Loucy (cell line): ENCODE measurements around the gene ANXA6.

Experiments
- H2AFZ ChIP-seq: fragments of 200-600 bp; sonication (generic); 2 replicates; pipeline ENCODE4 v1.6.0; 2016; ENCODE audit warnings: antibody characterized with exemption, mild to moderate bottlenecking, low read length, moderate library complexity
- H3F3A ChIP-seq: fragments of 200-600 bp; 2 replicates; pipeline ENCODE4 v1.6.0; 2016; ENCODE audit warnings: antibody characterized with exemption, low read depth, mild to moderate bottlenecking
- H3K27me3 ChIP-seq: fragments of 200-600 bp; sonication (generic); 2 replicates; pipeline ENCODE4 v1.6.1; 2014; ENCODE audit warnings: low read length, mild to moderate bottlenecking; ENCODE audit not compliant: insufficient read depth, poor library complexity, severe bottlenecking
- H3K36me3 ChIP-seq: fragments of 200-600 bp; sonication (generic); 2 replicates; pipeline ENCODE4 v1.6.1; 2016; ENCODE audit warnings: low read length; ENCODE audit not compliant: insufficient read depth
- H3K4me1 ChIP-seq: fragments of 200-600 bp; sonication (generic); 2 replicates; pipeline ENCODE4 v1.5.1; 2014; ENCODE audit warnings: low read length, mild to moderate bottlenecking; ENCODE audit not compliant: insufficient read depth, poor library complexity, severe bottlenecking
- H3K4me2 ChIP-seq: fragments of 200-600 bp; sonication (generic); 2 replicates; pipeline ENCODE4 v1.6.0; 2014; ENCODE audit warnings: antibody characterized with exemption, low read length, low read depth, mild to moderate bottlenecking; ENCODE audit not compliant: poor library complexity, severe bottlenecking
- H3K4me3 ChIP-seq: fragments of 200-600 bp; sonication (generic); 2 replicates; pipeline ENCODE4 v1.5.1; 2014; ENCODE audit warnings: low read length, mild to moderate bottlenecking, mixed read lengths; ENCODE audit not compliant: poor library complexity, severe bottlenecking
- H3K79me2 ChIP-seq: fragments of 200-600 bp; sonication (generic); 2 replicates; pipeline ENCODE4 v1.6.1; 2014; ENCODE audit warnings: low read length; ENCODE audit not compliant: insufficient read depth
- H3K9ac ChIP-seq: fragments of 200-600 bp; sonication (generic); 2 replicates; pipeline ENCODE4 v1.6.0; 2014; ENCODE audit warnings: mild to moderate bottlenecking, low read depth, low read length, moderate library complexity; ENCODE audit not compliant: poor library complexity, severe bottlenecking
- H3K9me2 ChIP-seq: fragments of 200-600 bp; sonication (generic); replicated peaks from 2 replicates; pipeline ENCODE4 v1.6.1; 2016; ENCODE audit warnings: low read depth, low read length, mixed read lengths
- H3K9me3 ChIP-seq: fragments of 200-600 bp; sonication (generic); 2 replicates; pipeline ENCODE4 v1.6.1; 2014; ENCODE audit warnings: mild to moderate bottlenecking, antibody characterized with exemption, low read length, low read depth; ENCODE audit not compliant: insufficient read depth
- H4K20me1 ChIP-seq: fragments of 200-600 bp; sonication (generic); 2 replicates; pipeline ENCODE4 v1.6.0; 2014; ENCODE audit warnings: antibody characterized with exemption, low read length, mild to moderate bottlenecking; ENCODE audit not compliant: insufficient read depth, poor library complexity, severe bottlenecking
- EZH2phosphoT487 ChIP-seq: fragments of 200-600 bp; IDR thresholded peaks from 2 replicates; pipeline ENCODE4 v1.6.1; 2018; ENCODE audit warnings: antibody characterized with exemption, mild to moderate bottlenecking, moderate library complexity, borderline replicate concordance
- TF ChIP-seq, protein P1 (sequence below): fragments of 200-600 bp; sonication (generic); conservative IDR thresholded peaks from 2 replicates; pipeline ENCODE4 v1.5.1; 2014; ENCODE audit warnings: mild to moderate bottlenecking, antibody characterized with exemption, low read length

ANXA6 gene

DNA sequence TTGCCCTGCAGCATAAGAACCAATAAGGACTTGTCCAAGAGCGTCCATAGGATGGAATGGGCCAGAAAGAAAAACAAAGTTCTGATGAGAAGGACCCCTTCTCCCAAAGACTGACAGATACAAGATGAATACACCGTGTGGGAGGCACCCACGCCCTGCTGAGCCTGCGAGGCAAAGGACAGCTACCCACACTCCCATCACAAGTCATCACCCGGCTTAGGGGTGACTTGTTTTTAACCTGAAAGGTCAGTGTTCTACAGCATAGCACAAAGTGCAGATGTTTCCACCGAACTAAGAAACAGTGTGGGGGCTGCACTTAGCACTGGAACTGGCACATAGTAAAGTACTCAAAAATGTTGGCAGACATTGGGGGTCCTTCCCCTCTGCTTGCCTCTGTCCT lies 90.7 kb downstream of the ANXA6 start:
- peaks cover 42% of the 10 kb centered on the region for H4K20me1 ChIP-seq
- TF ChIP-seq, protein P1, sequence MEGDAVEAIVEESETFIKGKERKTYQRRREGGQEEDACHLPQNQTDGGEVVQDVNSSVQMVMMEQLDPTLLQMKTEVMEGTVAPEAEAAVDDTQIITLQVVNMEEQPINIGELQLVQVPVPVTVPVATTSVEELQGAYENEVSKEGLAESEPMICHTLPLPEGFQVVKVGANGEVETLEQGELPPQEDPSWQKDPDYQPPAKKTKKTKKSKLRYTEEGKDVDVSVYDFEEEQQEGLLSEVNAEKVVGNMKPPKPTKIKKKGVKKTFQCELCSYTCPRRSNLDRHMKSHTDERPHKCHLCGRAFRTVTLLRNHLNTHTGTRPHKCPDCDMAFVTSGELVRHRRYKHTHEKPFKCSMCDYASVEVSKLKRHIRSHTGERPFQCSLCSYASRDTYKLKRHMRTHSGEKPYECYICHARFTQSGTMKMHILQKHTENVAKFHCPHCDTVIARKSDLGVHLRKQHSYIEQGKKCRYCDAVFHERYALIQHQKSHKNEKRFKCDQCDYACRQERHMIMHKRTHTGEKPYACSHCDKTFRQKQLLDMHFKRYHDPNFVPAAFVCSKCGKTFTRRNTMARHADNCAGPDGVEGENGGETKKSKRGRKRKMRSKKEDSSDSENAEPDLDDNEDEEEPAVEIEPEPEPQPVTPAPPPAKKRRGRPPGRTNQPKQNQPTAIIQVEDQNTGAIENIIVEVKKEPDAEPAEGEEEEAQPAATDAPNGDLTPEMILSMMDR, result no peak
- no peak for TF ChIP-seq EZH2phosphoT487
- H3K4me3 ChIP-seq, result no peak overlapping the region
- H3F3A ChIP-seq, result no peaks in the 10 kb centered on the region
- H3K9me3 ChIP-seq, result no peaks in the 10 kb centered on the region
- no peak overlapping the region for H2AFZ ChIP-seq
- H3K4me2 ChIP-seq, result no peak overlapping the region
- H3K9ac ChIP-seq, result no peak overlapping the region
- peaks cover 96% of the 10 kb centered on the region for H3K79me2 ChIP-seq
- H3K9me2 ChIP-seq, result no peaks in the 10 kb centered on the region
- H3K27me3 ChIP-seq, result no peaks in the 10 kb centered on the region
- peaks cover 46% of the 10 kb centered on the region; the same call in 1 of the 2 replicates for H3K36me3 ChIP-seq
- peaks cover 9% of the 10 kb centered on the region for H3K4me1 ChIP-seq

DNA sequence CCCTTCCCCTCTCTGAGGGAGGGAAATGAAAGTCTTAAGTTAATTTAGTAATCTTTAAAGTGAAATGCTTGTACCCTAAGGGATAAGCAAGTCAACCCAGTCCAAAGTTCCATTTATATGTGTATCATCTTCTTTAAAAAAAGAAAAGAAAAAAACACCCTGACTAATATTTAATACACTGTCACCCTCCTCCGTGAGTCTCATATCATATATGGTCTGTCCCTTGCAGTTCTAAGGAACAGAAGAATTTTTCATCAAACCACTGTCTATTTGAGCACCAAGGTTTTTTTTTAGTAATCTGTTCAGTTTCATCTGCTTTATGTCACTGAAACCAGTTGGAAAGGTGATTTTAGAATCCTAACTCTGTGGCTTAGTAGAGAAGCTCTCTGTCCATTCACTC lies 92.0 kb downstream of the ANXA6 start:
- no peak for TF ChIP-seq EZH2phosphoT487
- TF ChIP-seq, protein P1, result no peak
- Histone ChIP-seq H3K79me2 (peaks cover 83% of the 10 kb centered on the region), H3K9ac (no peak overlapping the region), H2AFZ (no peak overlapping the region), H3K4me1 (peaks cover 9% of the 10 kb centered on the region), H3K4me3 (no peak overlapping the region), H3K4me2 (no peak overlapping the region), H3F3A (no peaks in the 10 kb centered on the region), H3K9me2 (no peaks in the 10 kb centered on the region), H3K27me3 (no peaks in the 10 kb centered on the region), H3K9me3 (no peaks in the 10 kb centered on the region), H4K20me1 (peaks cover 42% of the 10 kb centered on the region), H3K36me3 (peaks cover 59% of the 10 kb centered on the region; the same call in 1 of the 2 replicates)

DNA sequence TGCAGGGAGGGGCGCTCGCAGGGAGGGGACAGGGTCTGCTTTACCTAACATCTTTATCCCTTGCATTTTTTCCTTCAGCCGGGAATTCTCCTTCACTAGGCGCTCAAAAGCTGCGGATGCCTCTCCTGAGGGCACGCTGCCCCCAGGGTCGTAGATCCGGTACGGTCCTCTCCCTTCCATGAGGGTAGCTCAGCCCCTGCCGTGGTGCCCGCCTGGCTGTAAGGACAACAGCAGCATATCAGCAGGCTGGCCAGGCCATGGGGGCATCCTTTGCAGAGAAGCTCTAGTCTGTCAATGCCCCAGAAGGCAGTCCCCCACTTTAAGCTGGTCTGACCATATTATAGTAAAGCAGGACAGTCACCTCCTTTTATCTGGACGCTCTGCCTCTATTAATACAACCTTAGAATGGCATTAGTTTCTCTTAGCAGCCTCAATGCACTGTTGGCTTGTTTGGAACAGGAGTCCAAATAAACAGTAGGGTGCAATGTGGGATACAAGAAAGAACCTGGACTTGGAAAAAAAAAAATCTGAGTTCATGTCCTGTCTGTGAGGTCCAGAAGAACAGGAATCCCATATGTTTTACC lies 92.6 kb downstream of the ANXA6 start:
- peaks cover 77% of the 10 kb centered on the region for H3K79me2 ChIP-seq
- H4K20me1 ChIP-seq, result peaks cover 42% of the 10 kb centered on the region
- TF ChIP-seq, protein P1, result no peak
- TF ChIP-seq EZH2phosphoT487, result no peak
- H3K4me1 ChIP-seq, result peaks cover 9% of the 10 kb centered on the region
- H3K9me2 ChIP-seq, result no peaks in the 10 kb centered on the region
- no peak overlapping the region for H3K9ac ChIP-seq
- no peaks in the 10 kb centered on the region for H3F3A ChIP-seq
- H3K27me3 ChIP-seq, result no peaks in the 10 kb centered on the region
- no peak overlapping the region for H2AFZ ChIP-seq
- H3K9me3 ChIP-seq, result no peaks in the 10 kb centered on the region
- H3K4me2 ChIP-seq, result no peak overlapping the region
- no peak overlapping the region for H3K4me3 ChIP-seq
- peaks cover 65% of the 10 kb centered on the region; the same call in 1 of the 2 replicates for H3K36me3 ChIP-seq
